AG09319 (cell line): ENCODE results near the gene CCDC51.

Source experiments
- DNase-seq: peaks from one replicate; pipeline ENCODE4 v3.0.0-alpha.2; 2010; ENCODE audit warnings: low read depth; ENCODE audit errors: extremely low read depth
- TF ChIP-seq, protein P1 (sequence below): IDR thresholded peaks from 2 replicates; pipeline ENCODE4 v1.5.1; 2011; ENCODE audit warnings: low read depth, mild to moderate bottlenecking, inconsistent platforms, low read length, moderate library complexity

Gene CCDC51

DNA sequence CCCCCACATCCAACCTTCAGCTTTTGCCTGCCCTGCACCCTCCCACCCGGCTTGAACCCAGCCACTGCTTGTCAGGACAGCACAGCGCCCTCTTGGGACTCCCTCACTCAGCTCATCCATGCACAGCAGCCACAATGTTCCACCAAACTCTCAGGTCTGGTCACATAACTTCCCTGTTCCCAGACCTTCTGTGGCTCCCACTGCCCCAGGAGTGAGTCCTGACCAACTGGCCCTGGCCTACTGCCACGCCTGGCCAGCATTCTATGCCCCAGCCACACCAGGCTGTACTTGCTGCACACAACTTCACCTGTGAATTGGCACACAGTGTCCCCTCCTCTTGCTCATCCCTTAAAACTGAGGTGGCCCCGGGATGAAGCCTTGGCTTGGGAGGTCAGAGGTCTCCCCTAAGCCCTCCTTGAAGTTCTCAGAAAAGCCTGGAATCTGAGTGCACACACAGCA, 31.1 kb downstream of the CCDC51 start:
- TF ChIP-seq, protein P1, sequence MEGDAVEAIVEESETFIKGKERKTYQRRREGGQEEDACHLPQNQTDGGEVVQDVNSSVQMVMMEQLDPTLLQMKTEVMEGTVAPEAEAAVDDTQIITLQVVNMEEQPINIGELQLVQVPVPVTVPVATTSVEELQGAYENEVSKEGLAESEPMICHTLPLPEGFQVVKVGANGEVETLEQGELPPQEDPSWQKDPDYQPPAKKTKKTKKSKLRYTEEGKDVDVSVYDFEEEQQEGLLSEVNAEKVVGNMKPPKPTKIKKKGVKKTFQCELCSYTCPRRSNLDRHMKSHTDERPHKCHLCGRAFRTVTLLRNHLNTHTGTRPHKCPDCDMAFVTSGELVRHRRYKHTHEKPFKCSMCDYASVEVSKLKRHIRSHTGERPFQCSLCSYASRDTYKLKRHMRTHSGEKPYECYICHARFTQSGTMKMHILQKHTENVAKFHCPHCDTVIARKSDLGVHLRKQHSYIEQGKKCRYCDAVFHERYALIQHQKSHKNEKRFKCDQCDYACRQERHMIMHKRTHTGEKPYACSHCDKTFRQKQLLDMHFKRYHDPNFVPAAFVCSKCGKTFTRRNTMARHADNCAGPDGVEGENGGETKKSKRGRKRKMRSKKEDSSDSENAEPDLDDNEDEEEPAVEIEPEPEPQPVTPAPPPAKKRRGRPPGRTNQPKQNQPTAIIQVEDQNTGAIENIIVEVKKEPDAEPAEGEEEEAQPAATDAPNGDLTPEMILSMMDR, result no peak
- no peak for DNase-seq

- no peak for DNase-seq
- TF ChIP-seq, protein P1, result no peak
These were observed 32.3 kb downstream of the CCDC51 start for GRCh38 chr3:48407542-48408099.

DNA sequence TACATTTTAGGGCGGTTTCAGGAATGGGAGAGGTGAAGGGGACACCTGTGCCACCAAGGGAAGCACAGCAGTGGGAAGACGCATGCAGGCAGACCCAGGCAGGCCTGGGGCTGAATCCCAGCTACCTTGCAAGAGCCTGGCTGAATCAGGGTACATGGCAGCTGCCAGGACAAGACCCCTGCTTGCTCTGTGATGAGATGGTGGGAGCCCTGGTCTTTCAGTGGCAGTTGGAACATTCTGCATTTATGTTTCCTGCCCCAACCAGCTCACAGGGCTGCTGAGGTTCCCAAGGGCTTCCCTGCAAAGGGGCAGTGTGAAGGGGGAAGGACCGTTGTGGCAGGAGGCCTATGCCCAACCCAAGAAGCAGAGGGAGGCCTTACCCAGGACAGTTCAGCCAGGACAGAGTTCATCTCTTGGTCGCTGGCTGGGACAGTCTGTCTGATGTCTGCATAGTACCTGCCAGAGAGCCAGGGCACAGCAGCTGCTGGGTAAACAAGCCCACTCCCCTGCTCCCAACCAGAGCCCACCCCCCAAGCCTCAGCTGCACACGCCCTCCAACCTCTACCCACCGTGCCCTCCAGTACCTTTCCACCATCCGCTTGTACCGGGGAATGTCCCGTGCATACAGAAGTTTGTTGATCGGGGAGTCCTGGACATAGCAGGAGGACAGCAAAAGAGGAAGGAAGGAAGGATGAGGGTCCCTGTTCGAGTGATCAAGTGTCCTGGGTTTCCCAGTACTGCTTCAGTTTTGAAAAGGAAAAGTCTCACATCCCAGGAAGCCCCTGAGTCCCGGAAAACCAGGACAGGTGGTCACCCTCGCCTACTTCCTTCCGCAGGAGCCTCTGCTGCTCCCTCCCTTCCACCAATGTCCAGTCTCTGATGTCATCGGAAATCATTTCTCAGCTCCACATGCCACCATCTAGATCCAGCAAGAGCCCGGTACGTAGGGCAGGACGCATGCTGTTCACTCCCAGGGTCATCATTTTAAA, 33.2 kb downstream of the CCDC51 start:
- TF ChIP-seq, protein P1, result no peak
- DNase-seq, result no peak

GRCh38 chr3:48405971-48406370, 33.9 kb downstream of the CCDC51 start:
- no peak for DNase-seq
- TF ChIP-seq, protein P1, result no peak

DNA sequence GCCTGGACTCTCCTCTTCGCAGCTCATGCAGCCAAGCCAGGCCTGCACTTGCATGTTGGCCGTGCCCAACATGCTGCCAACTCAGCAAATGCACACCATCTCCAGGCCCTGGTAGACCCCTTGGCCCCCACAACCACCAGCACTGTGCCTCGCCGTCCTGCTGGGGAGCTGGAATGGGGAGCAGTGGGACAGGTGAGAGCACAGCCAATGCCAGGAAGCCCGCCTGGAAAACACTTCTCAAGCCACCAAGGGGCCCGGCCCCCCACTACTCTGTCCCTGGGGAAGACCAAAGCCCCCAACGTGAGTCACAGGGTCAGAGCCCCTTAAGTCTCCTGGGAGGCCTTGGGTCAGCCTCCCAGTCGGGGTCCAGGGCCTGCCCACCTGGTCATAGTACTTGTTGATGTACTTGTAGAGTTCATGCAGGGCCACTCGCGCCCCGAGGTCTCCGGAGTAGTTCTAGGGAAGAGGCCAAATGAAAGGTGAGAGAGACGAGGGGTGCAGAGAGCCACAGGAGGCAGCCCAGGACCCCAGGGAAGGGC, 34.5 kb downstream of the CCDC51 start:
- no peak for DNase-seq
- TF ChIP-seq, protein P1, result no peak

- TF ChIP-seq, protein P1, result no peak
- no peak for DNase-seq
These were observed 35.2 kb downstream of the CCDC51 start for GRCh38 chr3:48404440-48405342.
